Vagina (tissue), 2 donors: ENCODE measurements around the gene GSTM1.

Source experiments
- POLR2A ChIP-seq, 2 donors: fragments of 450-650 bp; IDR thresholded peaks; one replicate each; pipeline ENCODE4 v1.6.1; 2017; ENCODE audit warnings: antibody characterized with exemption in 2 of 2, mild to moderate bottlenecking in 2 of 2, moderate library complexity in 2 of 2
- TF ChIP-seq, protein P1 (sequence below), 3 experiments: fragments of 450-650 bp in 2 of 3; fragments of 200-600 bp in 1 of 3; sonication (generic) in 1 of 3; IDR thresholded peaks; one replicate each; pipeline ENCODE4 v1.5.1; 2017 to 2019; ENCODE audit warnings: antibody characterized with exemption in 3 of 3, mild to moderate bottlenecking in 2 of 3, moderate library complexity in 2 of 3

DNA sequence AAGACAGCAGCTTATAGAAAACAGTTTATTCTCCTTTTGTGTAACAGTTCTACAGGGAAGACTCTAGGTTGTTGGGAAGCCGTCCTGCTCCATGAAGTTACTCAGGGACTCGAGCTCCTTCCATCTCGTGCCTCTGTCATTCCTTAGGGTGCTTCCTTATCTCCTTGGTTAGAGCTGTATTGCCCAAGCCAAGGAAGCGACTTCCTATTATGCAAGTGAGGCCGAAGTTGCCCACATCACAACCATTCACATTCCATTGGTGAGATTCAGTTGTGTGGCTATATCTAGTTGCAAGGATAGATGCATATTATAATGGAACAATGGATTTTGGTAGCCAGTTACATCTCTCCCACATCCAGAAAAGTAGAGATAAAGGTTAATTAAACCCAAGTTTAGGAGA lies 33.4 kb downstream of the GSTM1 start:
- no peak for TF ChIP-seq POLR2A (IDR thresholded peaks at IDR 0.05)
- TF ChIP-seq, protein P1, sequence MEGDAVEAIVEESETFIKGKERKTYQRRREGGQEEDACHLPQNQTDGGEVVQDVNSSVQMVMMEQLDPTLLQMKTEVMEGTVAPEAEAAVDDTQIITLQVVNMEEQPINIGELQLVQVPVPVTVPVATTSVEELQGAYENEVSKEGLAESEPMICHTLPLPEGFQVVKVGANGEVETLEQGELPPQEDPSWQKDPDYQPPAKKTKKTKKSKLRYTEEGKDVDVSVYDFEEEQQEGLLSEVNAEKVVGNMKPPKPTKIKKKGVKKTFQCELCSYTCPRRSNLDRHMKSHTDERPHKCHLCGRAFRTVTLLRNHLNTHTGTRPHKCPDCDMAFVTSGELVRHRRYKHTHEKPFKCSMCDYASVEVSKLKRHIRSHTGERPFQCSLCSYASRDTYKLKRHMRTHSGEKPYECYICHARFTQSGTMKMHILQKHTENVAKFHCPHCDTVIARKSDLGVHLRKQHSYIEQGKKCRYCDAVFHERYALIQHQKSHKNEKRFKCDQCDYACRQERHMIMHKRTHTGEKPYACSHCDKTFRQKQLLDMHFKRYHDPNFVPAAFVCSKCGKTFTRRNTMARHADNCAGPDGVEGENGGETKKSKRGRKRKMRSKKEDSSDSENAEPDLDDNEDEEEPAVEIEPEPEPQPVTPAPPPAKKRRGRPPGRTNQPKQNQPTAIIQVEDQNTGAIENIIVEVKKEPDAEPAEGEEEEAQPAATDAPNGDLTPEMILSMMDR (IDR thresholded peaks at IDR 0.05), result no peak
